Bronchial epithelial cell (primary cell): ENCODE results near the gene AQP1. TPM values are rescaled to one million over a fixed set of nuclear protein-coding genes. Genes with fewer than 3 reads are reported as not detected.

Experiments used
- DNase-seq: peaks from one replicate; pipeline ENCODE4 v3.0.0-alpha.2; 2010; ENCODE audit warnings: low read depth
- FAIRE-seq: peaks from 2 replicates; lab custom pipeline; 2011; peaks lifted over from hg19 to GRCh38; lab: Jason Lieb, UNC
- H3K27me3 ChIP-seq: 2 replicates; pipeline ENCODE4 v1.5.1; 2011; ENCODE audit warnings: low read length; ENCODE audit not compliant: control insufficient read depth, insufficient read depth
- H3K36me3 ChIP-seq: 2 replicates; pipeline ENCODE4 v1.5.1; 2011; ENCODE audit warnings: low read length; ENCODE audit not compliant: control insufficient read depth, insufficient read depth
- H3K4me3 ChIP-seq: 2 replicates; pipeline ENCODE4 v1.5.1; 2011; ENCODE audit warnings: mild to moderate bottlenecking, low read depth, low read length, control low read depth
- total RNA-seq: library from RNA; depleted of rRNA; stranded (reverse); fragments of >200 nt; gene quantifications from 2 replicates; pipeline ENCODE4 v1.2.1, GENCODE V29; 2014
- TF ChIP-seq, protein P1 (sequence below): IDR thresholded peaks from 2 replicates; pipeline ENCODE4 v1.5.1; 2011; ENCODE audit warnings: mild to moderate bottlenecking, moderate library complexity, low read length, control low read depth, inconsistent platforms; ENCODE audit not compliant: insufficient read depth, severe bottlenecking

Gene AQP1
- total RNA-seq, 1 donor from 2014 or later: under 0.01 TPM

DNA sequence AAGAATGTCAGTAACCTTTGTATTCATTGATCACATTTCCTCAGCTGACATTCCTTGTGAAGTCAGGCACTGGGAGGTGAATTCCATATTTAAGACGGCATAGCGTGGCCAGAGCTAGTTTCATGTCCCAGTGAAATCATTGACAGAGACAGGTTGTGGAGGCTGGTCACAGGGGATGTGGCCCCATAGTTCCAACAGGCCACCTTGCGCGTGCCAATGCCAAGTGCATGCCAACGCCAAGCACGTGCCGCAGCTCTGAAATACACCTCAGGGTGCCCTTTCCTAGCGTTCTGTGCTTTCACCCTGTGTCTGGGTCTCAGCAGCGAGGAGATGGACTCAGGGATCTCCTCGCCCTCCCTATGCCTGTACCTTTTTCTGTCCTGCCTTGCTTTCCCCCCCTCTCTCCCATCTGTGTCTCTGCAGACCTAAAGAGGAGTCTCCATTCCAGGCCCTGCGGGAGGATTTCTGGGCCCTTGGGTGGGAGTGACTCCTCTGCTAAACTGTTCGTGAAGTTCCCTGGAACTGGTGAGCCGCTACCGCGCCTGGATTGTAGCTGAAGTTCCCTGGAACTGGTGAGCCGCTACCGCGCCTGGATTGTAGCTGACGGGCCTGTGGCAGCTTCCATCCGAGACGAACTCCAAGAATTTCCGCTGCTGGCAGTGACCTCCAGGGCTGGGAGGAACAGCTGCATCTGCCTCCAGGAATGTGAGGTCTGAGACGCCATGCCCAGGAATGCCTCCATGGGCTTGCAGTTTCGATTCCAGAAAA is 19.7 kb downstream of the AQP1 start:
- Histone ChIP-seq H3K27me3 (peaks cover 1% of the 10 kb centered on the region), H3K4me3 (no peak overlapping the region), H3K36me3 (no peaks in the 10 kb centered on the region)
- FAIRE-seq (no peak), DNase-seq (no peak)
- TF ChIP-seq, protein P1, sequence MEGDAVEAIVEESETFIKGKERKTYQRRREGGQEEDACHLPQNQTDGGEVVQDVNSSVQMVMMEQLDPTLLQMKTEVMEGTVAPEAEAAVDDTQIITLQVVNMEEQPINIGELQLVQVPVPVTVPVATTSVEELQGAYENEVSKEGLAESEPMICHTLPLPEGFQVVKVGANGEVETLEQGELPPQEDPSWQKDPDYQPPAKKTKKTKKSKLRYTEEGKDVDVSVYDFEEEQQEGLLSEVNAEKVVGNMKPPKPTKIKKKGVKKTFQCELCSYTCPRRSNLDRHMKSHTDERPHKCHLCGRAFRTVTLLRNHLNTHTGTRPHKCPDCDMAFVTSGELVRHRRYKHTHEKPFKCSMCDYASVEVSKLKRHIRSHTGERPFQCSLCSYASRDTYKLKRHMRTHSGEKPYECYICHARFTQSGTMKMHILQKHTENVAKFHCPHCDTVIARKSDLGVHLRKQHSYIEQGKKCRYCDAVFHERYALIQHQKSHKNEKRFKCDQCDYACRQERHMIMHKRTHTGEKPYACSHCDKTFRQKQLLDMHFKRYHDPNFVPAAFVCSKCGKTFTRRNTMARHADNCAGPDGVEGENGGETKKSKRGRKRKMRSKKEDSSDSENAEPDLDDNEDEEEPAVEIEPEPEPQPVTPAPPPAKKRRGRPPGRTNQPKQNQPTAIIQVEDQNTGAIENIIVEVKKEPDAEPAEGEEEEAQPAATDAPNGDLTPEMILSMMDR: no peak

DNA sequence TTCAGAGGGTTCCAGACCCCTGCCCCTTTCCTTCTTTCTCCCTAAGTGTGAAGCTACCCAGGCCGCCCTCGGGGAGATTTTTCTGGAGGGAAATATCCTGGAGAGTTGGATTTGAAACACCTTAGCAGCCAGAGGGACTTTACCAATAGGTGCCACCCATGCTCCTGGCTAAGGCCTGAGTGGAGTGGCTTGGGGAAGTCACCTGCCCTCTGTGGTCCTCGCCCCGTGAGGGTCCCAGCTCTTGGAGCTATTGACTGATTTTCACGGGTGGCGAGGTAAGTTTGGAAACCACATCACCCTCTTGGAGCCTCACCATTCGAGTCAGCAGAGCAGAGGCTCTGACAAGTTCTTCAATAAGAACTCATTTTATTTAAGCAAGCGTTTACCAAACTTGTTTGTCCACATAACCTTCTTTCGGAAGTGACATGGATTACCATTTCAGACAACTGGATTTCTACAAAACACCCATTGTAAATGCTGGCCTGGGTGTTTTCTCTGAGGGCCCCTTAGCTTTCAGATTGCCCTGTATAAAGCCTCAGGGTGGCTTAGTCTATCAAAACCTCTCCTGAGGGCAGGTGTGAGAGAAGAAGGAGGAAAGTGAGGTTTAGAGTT is 20.4 kb downstream of the AQP1 start:
- Histone ChIP-seq H3K36me3 (no peaks in the 10 kb centered on the region), H3K27me3 (peaks cover 1% of the 10 kb centered on the region), H3K4me3 (no peak overlapping the region)
- FAIRE-seq (no peak), DNase-seq (no peak)
- TF ChIP-seq, protein P1: no peak

DNA sequence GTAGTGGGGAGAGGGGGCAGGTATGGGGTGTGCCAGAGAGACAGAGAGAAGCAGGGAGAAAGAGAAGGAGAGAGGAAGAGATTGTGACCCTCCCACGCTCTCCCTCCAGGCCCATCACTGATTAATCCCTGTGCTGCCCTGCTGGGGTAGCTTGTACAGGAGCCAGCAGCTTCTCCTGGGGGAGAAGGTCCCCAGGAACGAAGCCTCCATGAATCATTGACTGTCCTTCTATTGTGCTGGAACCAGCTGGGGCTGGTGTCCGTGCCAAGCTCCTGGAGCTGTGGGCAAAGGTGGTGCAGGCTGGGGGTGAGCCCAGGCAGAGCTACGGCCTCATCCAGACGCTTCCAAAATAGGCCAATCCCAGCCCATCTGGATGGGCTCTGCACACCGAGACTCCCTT is 20.9 kb downstream of the AQP1 start:
- H3K36me3 ChIP-seq: no peaks in the 10 kb centered on the region
- H3K4me3 ChIP-seq: no peak overlapping the region
- peaks cover 1% of the 10 kb centered on the region for H3K27me3 ChIP-seq
- TF ChIP-seq, protein P1: no peak
- no peak for FAIRE-seq
- no peak for DNase-seq

DNA sequence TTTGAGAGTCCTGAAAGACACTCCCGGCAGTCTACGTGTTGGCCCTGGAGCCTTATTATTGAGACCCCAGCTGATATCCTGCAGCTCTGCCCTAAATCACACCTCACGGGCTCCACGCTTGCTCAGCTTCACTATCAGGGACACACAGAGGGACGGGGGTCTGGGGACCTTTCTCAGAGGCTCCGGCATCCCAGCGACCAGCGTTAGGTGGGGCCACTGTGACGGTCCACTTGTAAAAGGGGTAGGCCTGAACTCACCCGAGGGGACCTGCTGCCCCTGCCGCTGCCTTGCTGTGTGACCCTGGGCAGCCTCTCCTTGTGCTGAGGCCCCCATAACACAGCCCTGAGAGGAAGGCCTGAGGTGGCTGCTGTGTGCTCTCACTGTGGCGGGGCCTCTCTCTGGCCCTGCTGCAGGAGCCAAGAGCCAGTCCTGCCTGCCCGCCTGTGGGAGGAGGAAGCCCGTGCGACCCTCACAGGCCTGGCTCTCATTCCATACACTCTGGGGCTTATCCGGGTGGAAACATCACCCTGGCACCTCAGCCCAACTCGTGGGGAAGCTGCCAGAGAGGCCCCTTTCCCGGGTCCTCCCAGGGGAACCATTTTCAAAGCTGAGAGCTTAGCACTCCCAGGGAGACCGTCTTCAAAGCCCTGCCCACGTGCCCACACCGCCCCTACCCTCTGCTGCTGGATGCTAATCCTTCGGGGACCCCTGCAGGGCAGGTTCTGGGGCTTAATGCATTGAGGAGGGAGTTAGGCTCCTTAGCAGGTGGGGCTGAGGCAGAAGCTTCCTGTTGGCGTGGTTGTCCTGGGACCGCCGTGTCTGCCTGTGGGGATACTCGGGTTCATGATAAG is 21.7 kb downstream of the AQP1 start:
- TF ChIP-seq, protein P1: no peak
- Histone ChIP-seq H3K4me3 (no peak overlapping the region), H3K36me3 (no peaks in the 10 kb centered on the region), H3K27me3 (peaks cover 4% of the 10 kb centered on the region)
- DNase-seq: no peak
- no peak for FAIRE-seq

DNA sequence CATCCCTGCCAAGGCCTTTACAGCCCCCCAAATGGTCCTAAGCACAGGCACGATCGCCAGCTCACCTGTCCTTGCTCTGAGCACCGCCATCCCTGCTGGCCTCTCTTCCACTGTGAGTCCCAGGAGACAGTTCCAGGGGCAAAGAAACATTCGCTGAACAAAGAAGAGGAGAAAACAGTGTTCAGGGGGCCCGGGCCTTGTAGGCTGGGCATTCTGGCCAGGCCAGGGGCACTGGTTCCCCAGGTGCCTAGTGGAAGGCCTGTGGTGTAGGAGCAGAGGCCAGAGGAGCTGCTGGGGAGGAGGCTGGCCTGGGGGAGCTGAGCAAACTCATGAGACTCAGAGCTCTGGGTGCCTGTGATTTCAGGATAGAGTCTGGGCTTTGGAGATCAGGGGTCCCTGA is 22.6 kb downstream of the AQP1 start:
- TF ChIP-seq, protein P1: no peak
- no peak for FAIRE-seq

More for the DNA sequence above, 22.6 kb downstream of the AQP1 start:
- no peak overlapping the region for H3K4me3 ChIP-seq
- H3K36me3 ChIP-seq: no peaks in the 10 kb centered on the region
- H3K27me3 ChIP-seq: peaks cover 4% of the 10 kb centered on the region
- DNase-seq: no peak
